Measurements from ENCODE around the gene PRKCB. TPM values are rescaled to one million over a fixed set of nuclear protein-coding genes. Genes with fewer than 3 reads are reported as not detected.
A peak's percentile ranks its signal among the peaks of the same experiment; 100 is the strongest.

Gene PRKCB
- total RNA-seq, 4 donors from 2014 or later = 10.7 to 23.9 (median 18.2) TPM

- 67 to 71% methylated on average over 1 to 2 of the region's 2 CpGs for WGBS, 2 donors (ENCODE audit: low coverage in 1 of 2)
- Histone ChIP-seq H3K9me3 (no peaks in the 10 kb centered on the region), H3K27me3 (no peaks in the 10 kb centered on the region), H3K36me3 (no peaks in the 10 kb centered on the region), H3K27ac (no peak overlapping the region), H3K4me3 (no peak overlapping the region), H3K4me1 (peaks cover 0 to 7% (median 0%) of the 10 kb centered on the region in 3 donors)
- no peak for TF ChIP-seq EP300 (IDR thresholded peaks at IDR 0.05)
- TF ChIP-seq CTCF (IDR thresholded peaks at IDR 0.05) = no peak
- no peak for TF ChIP-seq POLR2AphosphoS5 (IDR thresholded peaks at IDR 0.05)
- no peak for TF ChIP-seq POLR2A (IDR thresholded peaks at IDR 0.05)
- ATAC-seq = no peak
Measured at GRCh38 chr16:23867566-23867965, 31.8 kb downstream of the PRKCB start.

GRCh38 chr16:23868136-23868535, 32.4 kb downstream of the PRKCB start:
- Histone ChIP-seq H3K9me3 (no peaks in the 10 kb centered on the region), H3K27me3 (no peaks in the 10 kb centered on the region), H3K27ac (no peak overlapping the region), H3K36me3 (no peaks in the 10 kb centered on the region), H3K4me1 (peaks cover 0 to 7% (median 0%) of the 10 kb centered on the region in 3 donors), H3K4me3 (no peak overlapping the region)
- TF ChIP-seq EP300 (IDR thresholded peaks at IDR 0.05) = no peak
- no peak for TF ChIP-seq POLR2A (IDR thresholded peaks at IDR 0.05)
- TF ChIP-seq POLR2AphosphoS5 (IDR thresholded peaks at IDR 0.05) = no peak
- TF ChIP-seq CTCF (IDR thresholded peaks at IDR 0.05) = no peak
- ATAC-seq = no peak
- 20 to 33% methylated on average over 1 of the region's 1 CpG for WGBS, 2 donors (ENCODE audit: low coverage in 1 of 2)

DNA sequence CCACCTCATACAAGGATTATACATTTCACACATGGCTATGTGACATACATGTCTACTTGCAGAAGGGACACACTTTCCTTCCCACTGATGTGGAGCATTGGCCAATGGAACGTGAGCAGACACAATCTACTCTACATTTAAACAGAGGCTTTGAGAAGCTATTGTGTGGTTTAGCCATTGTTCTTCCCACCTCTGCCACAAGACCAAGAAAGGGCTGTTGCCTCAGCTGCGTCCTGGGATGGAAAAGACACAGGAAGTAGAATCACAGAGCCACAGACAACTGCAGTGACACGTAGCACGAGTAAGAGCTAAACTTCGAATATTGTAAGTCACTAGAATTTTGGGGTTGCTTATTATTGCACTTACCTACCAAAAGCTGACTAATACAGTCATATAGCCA, 33.3 kb downstream of the PRKCB start:
- 65 to 89% methylated on average over 3 to 5 of the region's 5 CpGs for WGBS, 2 donors (ENCODE audit: low coverage in 1 of 2)
- no peak for ATAC-seq
- no peaks in the 10 kb centered on the region for H3K27me3 ChIP-seq

DNA sequence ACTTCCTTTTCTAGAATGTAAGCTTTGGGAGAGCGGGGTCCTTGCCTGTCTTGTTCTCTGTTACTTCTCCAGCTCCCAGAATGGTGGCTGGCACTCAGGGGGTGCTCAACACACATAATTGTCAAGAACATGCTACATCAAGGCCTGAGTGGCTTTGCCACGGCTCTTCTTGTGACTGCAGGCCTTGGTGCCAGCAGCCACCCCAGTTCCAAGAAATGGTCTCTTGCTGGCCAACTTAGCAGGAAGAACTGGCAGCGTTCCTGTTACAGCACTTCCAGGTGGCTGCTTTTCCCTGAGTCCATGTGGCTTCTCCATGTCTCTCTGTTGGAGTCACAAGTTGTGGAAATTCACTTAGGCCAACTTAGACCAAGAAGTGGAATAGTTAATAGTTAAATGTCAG, 36.1 kb downstream of the PRKCB start:
- WGBS, 2 donors (ENCODE audit: low coverage in 1 of 2) = 68% methylated on average over 3 of the region's 3 CpGs; no CpG with 5 or more reads in 1 of the 2 donors
- no peak overlapping the region for H3K4me3 ChIP-seq
- TF ChIP-seq EP300 (IDR thresholded peaks at IDR 0.05) (no peak), POLR2AphosphoS5 (IDR thresholded peaks at IDR 0.05) (peak; percentile 63), CTCF (IDR thresholded peaks at IDR 0.05) (no peak), POLR2A (IDR thresholded peaks at IDR 0.05) (no peak)
- no peaks in the 10 kb centered on the region for H3K27me3 ChIP-seq
- no peaks in the 10 kb centered on the region for H3K36me3 ChIP-seq
- ATAC-seq = no peak
- H3K4me1 ChIP-seq = no peaks in the 10 kb centered on the region
- H3K9me3 ChIP-seq = no peaks in the 10 kb centered on the region
- no peak overlapping the region for H3K27ac ChIP-seq

More for the DNA sequence above, 33.3 kb downstream of the PRKCB start:
- H3K27ac ChIP-seq = no peak overlapping the region
- no peaks in the 10 kb centered on the region for H3K9me3 ChIP-seq
- peaks cover 0 to 4% (median 0%) of the 10 kb centered on the region in 3 donors for H3K4me1 ChIP-seq
- no peaks in the 10 kb centered on the region for H3K36me3 ChIP-seq
- H3K4me3 ChIP-seq = no peak overlapping the region
- TF ChIP-seq CTCF (IDR thresholded peaks at IDR 0.05) = no peak
- TF ChIP-seq POLR2AphosphoS5 (IDR thresholded peaks at IDR 0.05) = no peak
- TF ChIP-seq POLR2A (IDR thresholded peaks at IDR 0.05) = no peak
- no peak for TF ChIP-seq EP300 (IDR thresholded peaks at IDR 0.05)

GRCh38 chr16:23874613-23875294, 39.0 kb downstream of the PRKCB start:
- Histone ChIP-seq H3K36me3 (no peaks in the 10 kb centered on the region), H3K27ac (no peak overlapping the region), H3K27me3 (no peaks in the 10 kb centered on the region), H3K4me3 (no peak overlapping the region), H3K9me3 (no peaks in the 10 kb centered on the region), H3K4me1 (no peaks in the 10 kb centered on the region)
- TF ChIP-seq POLR2AphosphoS5 (IDR thresholded peaks at IDR 0.05) (peak; percentile 24), EP300 (IDR thresholded peaks at IDR 0.05) (no peak)
- WGBS, 2 donors (ENCODE audit: low coverage in 1 of 2) = 80 to 87% methylated on average over 1 to 5 of the region's 5 CpGs
- no peak for ATAC-seq

Data from gastroesophageal sphincter (tissue), 4 donors.